Stimulated activated naive CD8-positive, alpha-beta T cell treated with anti-CD3 and anti-CD28 coated beads, Interleukin-15, amount 100 ng/mL, for 72 hours (primary cell): Measurements from ENCODE around the gene NR2C2.

Experiments used
- ATAC-seq: fragments of 150-1000 bp; cut with Tn5 transposase; 2 replicates; pipeline ENCODE4 v1.10.0; 2021; ENCODE audit warnings: mild to moderate bottlenecking, moderate library complexity
- DNase-seq, 2 donors: peaks; one replicate each; pipeline ENCODE4 v3.0.0; 2021 to 2022
- H3K27ac Mint-ChIP-seq, 2 donors: one replicate each; pipeline ENCODE4 v1.8.0; 2022; ENCODE audit warnings: mild to moderate bottlenecking in 2 of 2, mixed read lengths in 2 of 2, moderate library complexity in 2 of 2
- H3K27me3 Mint-ChIP-seq: one replicate; pipeline ENCODE4 v1.8.0; 2022; ENCODE audit warnings: mixed read lengths
- H3K4me1 Mint-ChIP-seq: one replicate; pipeline ENCODE4 v1.8.0; 2022; ENCODE audit warnings: mild to moderate bottlenecking, mixed read lengths
- H3K4me3 Mint-ChIP-seq, 2 donors: one replicate each; pipeline ENCODE4 v1.8.0; 2022; ENCODE audit warnings: mild to moderate bottlenecking in 2 of 2, mixed read lengths in 2 of 2, moderate library complexity in 1 of 2
- H3K9me3 Mint-ChIP-seq, 2 donors: one replicate each; pipeline ENCODE4 v1.8.0; 2022; ENCODE audit warnings: mixed read lengths in 2 of 2

Gene NR2C2

GRCh38 chr3:15015456-15015855, 68.1 kb downstream of the NR2C2 start:
- Mint-ChIP-seq H3K27me3 (no peaks in the 10 kb centered on the region), H3K4me3 (no peak overlapping the region), H3K4me1 (no peaks in the 10 kb centered on the region), H3K9me3 (no peaks in the 10 kb centered on the region), H3K27ac (no peak overlapping the region)
- DNase-seq (no peak), ATAC-seq (no peak)

- no peak overlapping the region for H3K4me3 Mint-ChIP-seq
- no peaks in the 10 kb centered on the region for H3K27me3 Mint-ChIP-seq
- no peak overlapping the region for H3K27ac Mint-ChIP-seq
- H3K9me3 Mint-ChIP-seq: no peaks in the 10 kb centered on the region
- H3K4me1 Mint-ChIP-seq: no peaks in the 10 kb centered on the region
- ATAC-seq: no peak
- DNase-seq: no peak
These were observed 69.8 kb downstream of the NR2C2 start for GRCh38 chr3:15017191-15017590.

- Mint-ChIP-seq H3K4me3 (no peak overlapping the region), H3K27me3 (no peaks in the 10 kb centered on the region), H3K27ac (no peak overlapping the region), H3K4me1 (no peaks in the 10 kb centered on the region), H3K9me3 (no peaks in the 10 kb centered on the region)
- ATAC-seq (no peak), DNase-seq (no peak)
These were observed 75.9 kb downstream of the NR2C2 start for GRCh38 chr3:15023249-15023648.

GRCh38 chr3:15023719-15024118, 76.3 kb downstream of the NR2C2 start:
- H3K4me3 Mint-ChIP-seq: no peak overlapping the region
- no peaks in the 10 kb centered on the region for H3K27me3 Mint-ChIP-seq
- no peaks in the 10 kb centered on the region for H3K4me1 Mint-ChIP-seq
- no peaks in the 10 kb centered on the region for H3K9me3 Mint-ChIP-seq
- H3K27ac Mint-ChIP-seq: no peak overlapping the region
- no peak for DNase-seq
- ATAC-seq: no peak

GRCh38 chr3:15029625-15030024, 82.2 kb downstream of the NR2C2 start:
- H3K27ac Mint-ChIP-seq: peak overlapping the region in 1 of 2 donors; percentile 28
- H3K4me3 Mint-ChIP-seq: no peak overlapping the region
- no peaks in the 10 kb centered on the region for H3K27me3 Mint-ChIP-seq
- ATAC-seq: no peak
- H3K9me3 Mint-ChIP-seq: no peaks in the 10 kb centered on the region
- no peaks in the 10 kb centered on the region for H3K4me1 Mint-ChIP-seq
- DNase-seq: no peak

GRCh38 chr3:15032650-15033049, 85.3 kb downstream of the NR2C2 start:
- no peaks in the 10 kb centered on the region for H3K9me3 Mint-ChIP-seq
- DNase-seq (no peak), ATAC-seq (no peak)
- no peak overlapping the region for H3K4me3 Mint-ChIP-seq
- H3K27ac Mint-ChIP-seq: peak overlapping the region in 1 of 2 donors; percentile 69
- H3K4me1 Mint-ChIP-seq: no peaks in the 10 kb centered on the region
- H3K27me3 Mint-ChIP-seq: no peaks in the 10 kb centered on the region

GRCh38 chr3:15033103-15033502, 85.7 kb downstream of the NR2C2 start:
- H3K9me3 Mint-ChIP-seq: no peaks in the 10 kb centered on the region
- no peak overlapping the region for H3K4me3 Mint-ChIP-seq
- ATAC-seq (no peak), DNase-seq (no peak)
- no peaks in the 10 kb centered on the region for H3K4me1 Mint-ChIP-seq
- peak overlapping the region; percentile 61 to 69 for H3K27ac Mint-ChIP-seq
- H3K27me3 Mint-ChIP-seq: no peaks in the 10 kb centered on the region

GRCh38 chr3:15038306-15038705, 90.9 kb downstream of the NR2C2 start:
- no peaks in the 10 kb centered on the region for H3K9me3 Mint-ChIP-seq
- no peak for ATAC-seq
- no peaks in the 10 kb centered on the region for H3K27me3 Mint-ChIP-seq
- no peak overlapping the region for H3K27ac Mint-ChIP-seq
- DNase-seq: no peak
- no peak overlapping the region for H3K4me3 Mint-ChIP-seq
- peaks cover 11% of the 10 kb centered on the region for H3K4me1 Mint-ChIP-seq

- Mint-ChIP-seq H3K4me1 (peaks cover 37% of the 10 kb centered on the region), H3K4me3 (no peak overlapping the region), H3K9me3 (no peaks in the 10 kb centered on the region), H3K27ac (peak overlapping the region in 1 of 2 donors; percentile 76), H3K27me3 (no peaks in the 10 kb centered on the region)
- no peak for ATAC-seq
- DNase-seq: no peak
These were observed 93.5 kb downstream of the NR2C2 start for GRCh38 chr3:15040844-15041243.

GRCh38 chr3:15041950-15042349, 94.6 kb downstream of the NR2C2 start:
- ATAC-seq: no peak
- Mint-ChIP-seq H3K4me1 (peaks cover 48% of the 10 kb centered on the region), H3K27ac (peak overlapping the region in 1 of 2 donors; percentile 48), H3K9me3 (no peaks in the 10 kb centered on the region), H3K4me3 (no peak overlapping the region), H3K27me3 (no peaks in the 10 kb centered on the region)
- no peak for DNase-seq

GRCh38 chr3:15042936-15043335, 95.6 kb downstream of the NR2C2 start:
- Mint-ChIP-seq H3K9me3 (no peaks in the 10 kb centered on the region), H3K27ac (peak overlapping the region in 1 of 2 donors; percentile 14), H3K27me3 (no peaks in the 10 kb centered on the region), H3K4me1 (peaks cover 49% of the 10 kb centered on the region), H3K4me3 (no peak overlapping the region)
- ATAC-seq (no peak), DNase-seq (no peak)

GRCh38 chr3:15043408-15044171, 96.2 kb downstream of the NR2C2 start:
- no peak for DNase-seq
- peaks cover 49% of the 10 kb centered on the region for H3K4me1 Mint-ChIP-seq
- no peaks in the 10 kb centered on the region for H3K9me3 Mint-ChIP-seq
- no peak overlapping the region for H3K4me3 Mint-ChIP-seq
- no peak for ATAC-seq
- H3K27ac Mint-ChIP-seq: no peak overlapping the region
- H3K27me3 Mint-ChIP-seq: no peaks in the 10 kb centered on the region

GRCh38 chr3:15044326-15044725, 96.9 kb downstream of the NR2C2 start:
- H3K4me1 Mint-ChIP-seq: peaks cover 49% of the 10 kb centered on the region
- DNase-seq: no peak
- no peaks in the 10 kb centered on the region for H3K27me3 Mint-ChIP-seq
- no peak for ATAC-seq
- H3K4me3 Mint-ChIP-seq: no peak overlapping the region
- peak overlapping the region; percentile 3 to 84 for H3K27ac Mint-ChIP-seq
- H3K9me3 Mint-ChIP-seq: no peaks in the 10 kb centered on the region

- no peaks in the 10 kb centered on the region for H3K27me3 Mint-ChIP-seq
These were observed 98.3 kb downstream of the NR2C2 start for GRCh38 chr3:15045667-15046066.

GRCh38 chr3:15049584-15049983, 102.2 kb downstream of the NR2C2 start:
- no peak overlapping the region for H3K27ac Mint-ChIP-seq
- no peak overlapping the region for H3K4me3 Mint-ChIP-seq
- peaks cover 62% of the 10 kb centered on the region for H3K4me1 Mint-ChIP-seq

More at GRCh38 chr3:15045667-15046066, 98.3 kb downstream of the NR2C2 start:
- Mint-ChIP-seq H3K9me3 (no peaks in the 10 kb centered on the region), H3K27ac (peak overlapping the region in 1 of 2 donors; percentile 28), H3K4me1 (peaks cover 49% of the 10 kb centered on the region), H3K4me3 (no peak overlapping the region)
- ATAC-seq (no peak), DNase-seq (no peak)

GRCh38 chr3:15050405-15051092, 103.2 kb downstream of the NR2C2 start:
- H3K4me3 Mint-ChIP-seq: no peak overlapping the region
- H3K27me3 Mint-ChIP-seq: no peaks in the 10 kb centered on the region
- no peak for DNase-seq
- peak overlapping the region; percentile 44 to 75 for H3K27ac Mint-ChIP-seq
- H3K4me1 Mint-ChIP-seq: peaks cover 62% of the 10 kb centered on the region
- no peaks in the 10 kb centered on the region for H3K9me3 Mint-ChIP-seq
- ATAC-seq: no peak

More at GRCh38 chr3:15049584-15049983, 102.2 kb downstream of the NR2C2 start:
- Mint-ChIP-seq H3K27me3 (no peaks in the 10 kb centered on the region), H3K9me3 (no peaks in the 10 kb centered on the region)
- ATAC-seq (no peak), DNase-seq (no peak)
